Limb (tissue), 2 donors: ENCODE data around the gene TPSAB1.
"Not testable (repeated sequence)": the region's sequence is repeated elsewhere in the genome, so short reads cannot be mapped to it uniquely, and the experiment has no call there.

Experiments used
- DNase-seq, 2 donors: peaks; one replicate each; pipeline ENCODE4 v3.0.0-alpha.2; 2016; ENCODE audit errors: extremely low spot score in 2 of 2

Gene TPSAB1

DNA sequence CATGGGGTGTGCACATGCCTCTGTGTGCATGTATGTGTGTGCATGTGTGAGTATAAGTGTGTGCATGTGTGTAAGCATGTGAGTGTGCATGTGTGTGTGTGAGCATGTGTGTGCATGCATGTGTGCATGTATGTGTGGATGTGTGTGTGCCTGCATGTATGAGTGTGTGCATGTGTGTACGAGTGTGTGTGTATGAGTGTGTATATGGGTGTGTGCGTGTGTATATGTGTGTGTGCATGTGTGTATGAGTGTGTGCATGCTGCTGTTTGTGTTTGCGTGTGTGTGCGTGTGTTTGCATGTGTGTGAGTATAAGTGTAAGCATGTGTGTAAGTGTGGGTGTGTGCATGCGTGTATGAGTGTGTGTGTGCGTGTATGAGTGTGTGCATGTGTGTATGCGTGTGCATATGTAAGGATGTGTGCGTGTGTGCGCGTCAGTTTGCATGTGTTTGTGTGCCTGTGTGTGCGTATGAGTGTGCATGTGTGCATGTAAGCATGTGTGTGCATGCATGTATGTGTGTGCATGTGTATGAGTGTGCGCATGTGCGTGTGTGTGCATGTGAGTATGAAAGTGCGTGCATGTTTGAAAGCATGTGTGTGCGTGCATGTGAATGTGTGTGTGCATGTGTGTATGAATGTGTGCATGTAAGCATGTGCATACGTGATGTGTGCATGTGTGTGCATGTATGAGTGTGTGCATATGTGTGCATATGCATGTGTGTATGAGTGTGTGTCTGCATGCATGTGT is 24.0 kb downstream of the TPSAB1 start:
- no peak for DNase-seq

DNA sequence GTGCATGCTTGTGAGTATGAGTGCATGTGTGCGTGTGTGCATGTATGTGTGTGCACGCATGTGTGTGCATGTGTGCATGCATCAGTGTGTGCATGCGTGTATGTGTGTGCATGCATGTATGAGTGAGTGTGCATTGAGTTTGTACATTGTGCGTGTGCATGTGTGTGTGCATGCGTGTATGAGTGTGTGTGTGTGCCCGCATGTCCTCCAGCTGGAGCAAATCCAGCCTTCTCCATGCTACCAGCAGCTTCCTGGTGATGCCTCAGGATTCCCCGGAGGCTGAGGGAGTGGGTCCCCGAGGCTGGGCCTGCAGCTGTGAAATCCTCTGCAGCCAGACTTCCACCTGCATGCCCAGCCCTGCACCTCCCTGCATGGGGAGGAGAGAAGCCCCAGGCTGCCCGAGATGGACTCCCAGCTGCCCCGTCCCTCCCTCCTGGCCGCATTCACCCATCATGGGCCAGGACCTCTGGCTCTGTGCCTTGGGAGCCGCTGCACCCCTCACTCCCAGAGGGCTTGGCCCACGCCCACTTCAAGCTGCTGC is 24.7 kb downstream of the TPSAB1 start:
- peak in 1 of 2 donors; percentile 18 for DNase-seq

DNA sequence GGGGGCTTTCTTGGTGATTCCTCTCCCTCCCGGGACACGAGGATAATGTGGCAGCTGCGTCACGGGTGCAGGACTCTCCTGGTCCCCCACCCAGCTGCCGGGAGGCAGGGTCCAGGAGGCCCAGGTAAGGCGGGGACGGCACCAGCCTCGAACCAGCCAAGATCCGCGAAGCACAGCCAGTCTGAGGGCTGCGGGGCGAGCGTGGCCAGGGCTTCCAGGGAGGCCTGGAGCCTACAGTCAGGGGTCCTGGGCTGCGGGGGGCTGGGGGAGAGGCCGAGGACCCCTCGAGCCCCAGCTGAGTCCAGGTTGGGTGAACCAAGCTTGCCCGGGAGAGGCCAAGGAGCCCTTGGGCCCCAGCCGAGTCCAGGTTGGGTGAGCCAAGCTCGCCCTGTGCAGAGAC is 25.3 kb downstream of the TPSAB1 start:
- DNase-seq, result no peak

DNA sequence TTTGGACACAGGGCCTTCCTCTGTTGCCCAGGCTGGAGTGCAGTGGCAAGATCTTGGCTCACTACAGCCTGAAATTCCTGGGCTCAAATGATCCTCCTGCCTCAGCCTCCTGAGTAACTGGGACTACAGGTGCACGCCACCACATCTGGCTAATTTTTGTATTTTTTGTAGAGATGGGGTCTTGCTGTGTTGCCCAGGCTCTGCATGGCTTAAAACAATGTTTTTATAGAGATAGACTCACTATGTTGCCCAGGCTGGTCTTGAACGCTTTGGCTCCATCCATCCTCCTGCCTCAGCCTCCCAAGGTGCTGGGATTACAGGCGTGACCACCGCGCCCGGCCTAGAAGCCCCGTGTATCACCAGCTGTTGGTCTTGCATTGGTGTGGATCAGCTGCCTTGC is 28.9 kb downstream of the TPSAB1 start:
- DNase-seq, result not testable (repeated sequence)

DNA sequence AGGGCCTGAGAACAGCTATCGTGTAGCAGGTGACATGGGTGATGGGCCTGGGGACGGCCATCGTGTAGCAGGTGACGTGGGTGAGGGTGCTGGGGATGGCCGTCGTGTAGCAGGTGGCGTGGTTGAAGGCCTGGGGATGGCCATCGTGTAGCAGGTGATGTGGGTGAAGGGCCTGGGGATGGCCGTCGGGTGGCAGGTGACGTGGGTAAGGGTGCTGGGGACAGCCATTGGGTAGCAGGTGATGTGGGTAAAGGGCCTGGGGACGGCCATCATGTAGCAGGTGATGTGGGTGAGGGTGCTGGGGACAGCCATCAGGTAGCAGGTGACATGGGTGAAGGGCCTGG is 30.8 kb downstream of the TPSAB1 start:
- DNase-seq, result no peak

DNA sequence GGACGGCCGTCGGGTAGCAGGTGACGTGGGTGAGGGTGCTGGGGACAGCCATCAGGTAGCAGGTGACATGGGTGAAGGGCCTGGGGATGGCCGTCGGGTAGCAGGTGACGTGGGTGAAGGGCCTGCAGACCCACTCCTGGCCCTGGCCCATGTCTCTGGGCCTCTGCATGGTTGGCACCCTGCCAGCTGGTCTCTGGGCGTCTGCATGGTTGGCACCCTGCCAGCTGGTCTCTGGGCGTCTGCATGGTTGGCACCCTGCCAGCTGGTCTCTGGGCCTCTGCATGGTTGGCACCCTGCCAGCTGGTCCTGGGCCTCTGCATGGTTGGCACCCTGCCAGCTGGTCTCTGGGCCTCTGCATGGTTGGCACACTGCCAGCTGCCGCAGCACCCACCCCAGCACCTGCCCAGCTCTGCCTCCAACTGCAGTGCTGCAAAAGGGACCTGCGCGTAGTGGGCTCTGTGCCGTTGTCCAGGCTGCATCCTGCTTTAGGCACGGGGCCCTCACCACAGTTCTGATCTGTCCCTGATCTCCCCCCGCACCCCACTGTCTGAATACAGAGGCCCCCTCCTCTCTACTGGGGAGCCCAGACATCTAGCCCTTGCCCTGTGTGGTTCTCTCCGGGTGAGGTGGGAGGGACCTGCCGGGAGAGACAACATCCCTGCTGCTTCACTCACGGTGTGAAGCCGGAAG is 31.4 kb downstream of the TPSAB1 start:
- peak in 1 of 2 donors; percentile 86 for DNase-seq

DNA sequence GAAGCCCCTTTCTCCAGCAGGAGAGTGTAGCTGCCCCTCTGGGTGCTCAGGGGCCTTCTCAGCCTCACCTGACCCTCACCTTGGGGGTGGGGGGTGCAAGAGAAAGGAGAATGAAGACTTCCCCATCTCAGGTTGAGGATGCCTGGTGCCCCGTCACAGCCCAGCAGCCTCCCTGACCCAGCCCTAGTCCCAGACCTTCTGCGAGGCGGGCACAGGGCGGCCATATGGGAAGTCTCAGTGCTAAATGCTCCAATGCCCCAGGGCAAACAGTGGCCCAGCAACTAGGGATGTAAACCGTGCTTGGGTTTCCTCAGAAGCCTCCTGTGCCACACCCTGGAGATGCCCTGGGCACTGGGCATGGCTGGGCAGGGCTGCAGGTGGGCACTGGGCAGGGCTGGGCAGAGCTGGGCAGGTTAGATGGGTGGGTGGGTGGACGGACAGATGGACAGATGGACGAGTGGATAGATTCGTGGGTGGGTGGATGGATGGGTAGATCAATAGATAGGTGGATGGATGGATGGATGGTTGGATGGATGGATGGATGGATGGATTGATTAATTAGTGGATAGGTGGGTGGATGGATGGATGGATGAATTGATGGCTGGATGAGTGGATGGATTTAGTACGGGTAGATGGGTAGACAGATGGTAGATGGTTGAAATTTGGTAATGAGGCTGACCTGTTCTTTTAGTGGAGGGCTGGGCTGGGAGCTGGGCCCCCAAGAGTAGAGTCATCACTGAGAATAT is 32.1 kb downstream of the TPSAB1 start:
- no peak for DNase-seq

DNA sequence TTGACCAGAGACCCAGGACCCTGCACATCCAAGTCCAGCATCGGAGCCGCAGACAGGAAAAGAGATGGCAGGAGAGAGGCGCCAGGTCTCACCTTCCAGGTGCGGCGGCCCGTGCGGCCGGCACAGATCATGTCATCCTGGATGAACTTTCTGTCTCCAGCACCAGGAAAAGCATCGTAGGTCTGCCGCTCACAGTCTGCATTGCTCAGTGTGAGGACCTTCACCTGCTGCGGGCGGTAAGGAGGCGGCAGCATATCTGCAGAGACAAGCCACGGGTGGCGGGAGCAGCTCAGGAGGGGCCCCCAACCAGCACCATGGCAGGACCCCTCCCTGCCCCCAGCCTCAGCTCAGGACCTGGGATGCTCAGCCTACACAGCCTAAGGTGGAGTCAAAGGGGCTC is 33.3 kb downstream of the TPSAB1 start:
- no peak for DNase-seq

DNA sequence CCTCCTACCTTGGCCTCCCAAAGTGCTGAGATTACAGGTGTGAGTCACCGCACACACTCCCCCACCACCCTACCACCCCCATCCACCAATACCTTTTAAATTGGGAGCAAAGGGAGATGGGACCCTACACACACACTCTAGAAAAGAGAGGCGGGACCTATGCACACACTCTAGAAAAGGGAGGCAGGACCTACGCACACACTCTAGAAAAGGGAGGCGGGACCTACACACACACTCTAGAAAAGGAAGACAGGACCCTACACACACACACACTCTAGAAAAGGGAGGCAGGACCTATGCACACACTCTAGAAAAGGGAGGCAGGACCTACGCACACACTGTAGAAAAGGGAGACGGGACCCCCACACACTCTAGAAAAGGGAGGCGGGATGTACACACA is 34.3 kb downstream of the TPSAB1 start:
- no peak for DNase-seq

DNA sequence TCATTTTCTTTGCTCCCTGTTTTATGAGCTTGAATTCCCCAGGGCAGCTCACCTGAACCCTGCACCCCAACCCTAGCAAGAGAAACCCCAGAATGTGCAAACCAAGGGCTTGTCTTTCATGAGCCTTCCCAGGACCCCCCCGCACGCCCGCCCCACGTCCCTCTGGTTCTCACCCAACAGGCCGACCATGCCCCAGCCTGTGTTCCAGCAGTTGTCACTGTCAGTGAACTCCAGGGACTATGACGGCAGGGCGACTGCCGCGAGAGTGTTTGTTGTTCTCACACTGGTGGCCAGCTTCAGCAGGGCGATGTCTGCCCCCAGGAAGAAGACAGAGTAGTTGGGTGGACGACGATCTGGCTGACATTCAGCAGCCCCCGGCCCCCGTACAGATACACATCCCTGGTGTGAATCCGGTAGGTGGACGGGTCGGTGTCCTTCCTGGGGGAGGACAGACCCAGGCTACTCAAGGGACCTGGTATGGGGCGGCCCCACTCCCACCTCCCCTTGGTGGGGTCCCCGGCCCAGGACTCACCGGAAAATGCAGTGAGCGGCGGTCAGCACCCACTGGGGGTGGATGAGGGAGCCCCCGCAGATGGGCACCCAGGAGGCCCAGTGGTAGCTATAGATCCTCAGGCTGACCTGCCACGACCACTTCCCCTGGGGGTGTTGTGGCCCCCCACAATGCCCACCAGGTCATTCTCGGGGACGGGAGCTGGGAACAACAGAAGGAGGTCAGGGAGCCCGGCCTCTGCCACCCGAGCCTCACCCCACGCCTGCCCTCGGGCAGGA is 35.5 kb downstream of the TPSAB1 start:
- peak in 1 of 2 donors; percentile 34 for DNase-seq

DNA sequence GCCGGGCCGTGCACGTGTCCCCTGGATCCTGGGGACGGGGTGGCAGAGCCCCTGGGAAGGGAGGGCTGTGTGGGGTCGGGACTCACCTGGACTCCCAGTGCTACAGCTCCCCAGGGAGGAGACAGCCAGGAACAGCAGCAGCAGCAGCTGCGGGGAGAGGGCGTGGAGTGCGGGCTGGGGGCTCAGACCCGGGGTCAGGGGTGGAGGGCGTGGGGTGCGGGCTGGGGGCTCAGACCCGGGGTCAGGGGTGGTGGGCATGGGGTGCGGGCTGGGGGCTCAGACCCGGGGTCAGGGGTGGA is 36.0 kb downstream of the TPSAB1 start:
- DNase-seq, result no peak

DNA sequence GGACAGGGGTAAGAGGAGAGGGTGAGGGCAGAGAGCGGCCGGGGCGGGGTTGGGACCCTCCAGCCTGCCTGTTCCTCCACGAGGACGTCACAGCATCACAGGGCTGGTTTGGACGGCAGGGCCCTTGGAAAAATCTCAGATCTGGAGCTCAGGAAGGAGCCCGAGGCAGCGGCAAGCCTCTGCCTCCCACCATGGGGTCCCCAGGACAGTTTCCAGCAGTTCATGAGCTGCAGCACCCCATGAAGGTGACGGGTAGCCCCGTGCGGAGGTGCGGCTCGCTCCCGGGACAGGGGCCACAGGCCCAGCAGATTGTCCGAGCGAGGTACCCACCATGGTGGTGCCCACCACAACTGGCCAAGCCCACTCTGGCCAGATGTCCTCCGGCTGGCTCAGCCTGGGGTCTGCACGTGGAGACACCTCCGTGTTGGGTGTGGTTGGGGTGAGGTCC is 36.7 kb downstream of the TPSAB1 start:
- DNase-seq, result peak in 1 of 2 donors; percentile 28

DNA sequence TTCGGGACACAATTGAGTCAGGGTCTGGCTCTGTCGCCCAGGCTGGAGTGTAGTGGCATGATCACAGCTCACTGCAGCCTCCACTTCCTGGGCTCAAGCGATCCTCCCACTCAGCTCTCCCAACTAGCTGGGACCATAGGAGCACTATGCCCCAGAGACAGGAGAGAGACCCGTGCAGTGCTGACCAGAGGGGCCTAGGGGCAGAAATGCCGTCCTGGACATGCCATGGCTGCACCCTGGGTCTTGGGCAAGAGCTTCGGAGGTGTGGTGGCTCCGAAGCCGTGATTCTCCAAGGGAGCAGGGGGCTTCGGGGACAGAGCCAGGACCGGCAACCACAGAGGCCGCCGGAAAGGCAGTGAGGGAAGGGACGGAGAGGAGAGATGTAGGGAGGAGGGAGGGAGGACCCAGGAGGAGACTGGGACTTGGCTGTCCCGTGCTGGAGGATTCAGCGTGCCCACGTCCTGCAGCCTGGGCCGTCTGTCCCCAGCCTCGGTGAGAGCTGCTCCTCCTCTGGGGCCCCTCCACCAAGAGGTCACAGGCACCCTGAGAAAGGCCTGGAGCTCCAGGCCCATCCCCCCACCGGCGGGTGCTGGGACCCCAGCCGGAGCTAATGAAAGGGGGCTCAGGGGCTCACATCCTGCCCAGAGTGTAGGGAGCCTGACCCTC is 37.2 kb downstream of the TPSAB1 start:
- peak in 1 of 2 donors; percentile 28 for DNase-seq

DNA sequence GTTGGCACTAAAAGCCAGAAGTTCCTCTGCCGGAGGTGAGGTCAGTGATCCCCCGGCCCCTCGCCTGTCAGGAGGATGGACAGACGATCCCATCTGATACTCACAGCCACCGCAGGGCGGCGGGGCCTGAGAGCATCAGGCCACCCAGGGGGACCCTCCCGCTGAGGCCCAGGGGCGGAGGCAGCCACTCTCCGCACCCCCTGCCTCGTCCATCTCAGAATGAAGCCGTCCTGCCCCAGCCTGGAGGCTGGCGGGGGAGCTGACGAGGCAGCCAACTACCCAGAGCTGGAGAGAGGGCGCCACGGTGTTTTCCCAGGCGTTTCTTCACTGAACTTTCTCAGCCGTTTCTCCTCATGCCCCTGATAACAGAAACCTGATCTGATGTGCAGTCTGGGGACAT is 38.0 kb downstream of the TPSAB1 start:
- peak in 1 of 2 donors; percentile 41 for DNase-seq

DNA sequence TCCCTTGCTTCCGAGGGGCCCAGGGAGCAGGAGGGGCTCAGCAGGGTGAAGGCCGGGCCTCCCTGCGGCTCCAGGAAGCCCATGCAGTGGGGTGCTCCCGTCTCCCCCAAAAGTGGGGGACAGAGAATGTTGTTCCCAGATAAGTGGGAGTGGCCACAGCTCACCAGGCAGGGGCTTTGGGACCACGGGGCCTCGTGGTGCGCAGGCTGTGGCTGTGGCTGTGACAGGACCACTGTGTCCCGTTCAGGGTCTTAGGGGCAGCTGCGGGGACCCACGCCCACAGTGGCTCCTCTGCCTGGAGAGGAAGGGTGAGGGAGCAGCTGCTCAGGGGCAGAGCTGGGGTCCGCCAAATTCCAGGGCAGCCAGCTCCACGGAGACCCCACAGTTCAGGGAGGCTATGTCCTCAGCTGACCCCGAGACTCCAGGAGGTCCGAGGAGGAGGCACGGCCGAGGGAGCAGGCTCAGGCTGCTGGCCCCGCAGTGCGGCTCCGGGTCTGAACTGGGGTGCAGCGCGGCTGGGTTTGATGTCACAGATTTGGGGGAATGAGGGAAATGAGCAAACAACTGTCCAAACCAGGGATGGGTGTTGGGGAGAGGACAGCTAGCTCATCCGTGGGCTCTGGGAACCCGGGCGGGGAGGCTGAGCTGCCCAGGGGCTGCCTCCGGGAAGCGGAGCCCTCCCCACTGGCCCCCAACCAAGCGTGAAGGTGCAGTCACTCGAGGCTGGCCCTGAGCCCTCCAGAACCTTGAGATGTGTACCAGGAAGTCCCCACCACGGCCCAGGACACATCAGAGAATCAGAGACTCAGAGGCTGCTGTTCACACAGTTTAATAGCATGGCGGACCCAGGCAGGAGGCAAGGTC is 38.8 kb downstream of the TPSAB1 start:
- peak in 1 of 2 donors; percentile 18 for DNase-seq

DNA sequence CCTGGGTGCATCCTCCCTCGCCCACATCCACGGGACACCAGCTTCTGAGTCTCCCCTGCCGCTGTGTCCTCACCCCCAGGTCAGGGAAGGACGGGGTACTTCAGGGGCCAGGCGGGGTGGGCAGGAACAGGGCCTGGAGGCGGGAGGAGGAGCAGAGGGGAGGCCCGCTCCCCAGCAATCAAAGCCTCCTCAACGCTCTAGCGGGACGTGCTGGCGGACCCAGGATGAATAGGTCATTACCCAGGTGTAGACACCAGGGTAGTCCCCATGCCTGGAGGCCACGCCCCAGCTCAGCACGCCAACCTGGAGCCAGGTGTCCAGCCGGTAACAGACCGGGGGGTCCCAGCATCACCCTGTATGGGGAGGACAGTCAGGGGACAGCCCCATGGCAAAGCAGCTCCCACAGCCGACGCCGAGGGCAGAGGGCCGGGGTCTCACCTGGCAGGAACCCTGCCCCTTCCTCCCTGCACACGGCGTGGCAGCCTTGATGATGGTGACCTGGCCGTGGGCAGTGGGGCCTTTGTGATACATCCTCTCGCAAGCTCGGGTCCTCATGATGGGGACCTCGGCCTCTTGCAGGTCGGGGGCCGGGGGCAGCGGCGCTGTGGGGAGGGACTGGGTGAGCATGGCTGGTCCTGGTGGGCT is 39.6 kb downstream of the TPSAB1 start:
- DNase-seq, result peak in 1 of 2 donors; percentile 23

DNA sequence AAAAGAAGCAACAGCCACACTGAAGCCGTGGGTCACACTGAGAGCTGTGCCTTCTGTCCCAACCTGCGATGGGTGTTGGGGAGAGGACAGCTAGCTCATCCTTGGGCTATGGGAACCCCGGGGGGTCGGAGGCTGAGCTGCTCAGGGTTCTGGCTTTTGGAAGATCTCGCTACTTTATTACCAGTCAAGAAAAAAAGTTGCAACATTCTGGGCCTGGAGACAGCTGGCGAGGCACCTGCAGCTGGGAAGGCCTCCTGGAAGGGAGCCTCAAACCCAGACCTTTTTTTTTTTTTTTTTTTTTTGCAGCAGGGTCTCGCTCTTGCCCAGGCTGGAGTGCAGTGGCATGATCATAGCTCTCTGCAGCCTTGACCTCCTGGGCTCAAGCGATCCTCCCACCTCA is 40.3 kb downstream of the TPSAB1 start:
- no peak for DNase-seq

DNA sequence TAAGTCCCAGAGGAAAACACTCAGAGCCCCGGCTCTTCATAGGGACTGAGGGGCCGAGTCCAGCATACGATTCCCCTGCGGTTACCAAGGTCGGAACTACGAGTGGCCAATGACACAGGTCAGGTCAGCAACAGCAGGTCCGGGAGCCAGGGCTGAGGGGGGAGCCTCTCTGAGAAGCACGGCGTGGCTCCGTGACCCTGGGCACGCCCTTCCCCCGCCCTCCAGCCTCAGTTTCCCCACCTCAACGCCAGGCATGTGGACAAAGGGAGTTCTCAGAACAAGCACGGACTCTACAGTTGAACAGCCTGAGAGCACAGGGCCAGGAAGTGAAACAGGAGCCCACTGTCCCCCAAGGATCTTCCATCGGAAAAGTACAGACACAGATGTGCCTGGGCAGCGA is 41.0 kb downstream of the TPSAB1 start:
- DNase-seq, result no peak

DNA sequence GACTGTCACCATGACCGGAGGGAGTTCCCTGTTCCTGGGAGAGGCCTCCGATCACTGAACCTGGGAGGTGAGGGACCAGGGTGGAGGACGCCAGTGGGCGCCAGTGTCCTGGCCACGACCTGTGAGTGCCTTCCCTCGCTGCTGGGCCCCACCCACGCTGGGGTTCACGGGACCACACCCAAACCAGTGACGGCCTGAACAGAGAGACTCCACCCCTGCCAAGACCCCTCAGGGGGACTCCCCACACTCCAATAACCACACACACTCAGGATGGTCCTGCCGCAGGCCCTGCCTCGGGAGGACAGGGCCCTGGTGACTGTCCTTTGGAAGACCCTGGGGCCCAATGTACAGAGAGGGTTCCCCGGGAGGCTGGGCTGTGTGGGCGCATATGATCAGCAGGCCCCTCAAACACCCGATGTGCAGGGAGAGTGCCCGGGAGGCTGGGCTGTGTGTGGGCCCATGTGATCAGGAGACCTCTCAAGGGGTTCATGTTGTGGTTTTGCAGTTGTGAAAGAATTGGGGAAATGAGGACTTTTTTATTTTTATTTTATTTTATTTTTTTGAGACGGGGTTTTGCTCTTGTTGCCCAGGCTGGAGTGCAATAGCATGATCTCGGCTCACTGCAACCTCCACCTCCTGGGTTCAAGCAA is 41.9 kb downstream of the TPSAB1 start:
- DNase-seq, result peak in 1 of 2 donors; percentile 21
